ENCODE results near the gene PAH.

GRCh38 chr12:102962986-102963385, 45.9 kb upstream of the PAH start:
- no peak for TF ChIP-seq ZBTB33 (IDR thresholded peaks at IDR 0.05; ENCODE audit: borderline replicate concordance, low read depth)
- TF ChIP-seq IRF3 (IDR thresholded peaks at IDR 0.05; ENCODE audit: low read depth, low read length), result no peak
- no peak for TF ChIP-seq EZH2phosphoT487 (IDR thresholded peaks at IDR 0.05; ENCODE audit: borderline replicate concordance, low read depth)
- no peak for TF ChIP-seq PBX3 (IDR thresholded peaks at IDR 0.05)
- TF ChIP-seq USF2 (IDR thresholded peaks at IDR 0.05; ENCODE audit: borderline replicate concordance, low read depth, low read length), result no peak
- no peak for TF ChIP-seq EP300 (IDR thresholded peaks at IDR 0.05; ENCODE audit: borderline replicate concordance in 1 of 2, low read depth in 1 of 2, low read length in 1 of 2)
- TF ChIP-seq SMC3 (IDR thresholded peaks at IDR 0.05; ENCODE audit: low read depth, low read length), result no peak
- TF ChIP-seq CTCF (IDR thresholded peaks at IDR 0.05), result no peak
- no peak for TF ChIP-seq GATA2 (CRISPR knock-in tag; IDR thresholded peaks at IDR 0.05)
- TF ChIP-seq RAD21 (IDR thresholded peaks at IDR 0.05; ENCODE audit: low read length), result no peak
- no peak for TF ChIP-seq ELF1 (IDR thresholded peaks at IDR 0.05)

Measured in SK-N-SH (cell line).